Activated T-helper 9 cell treated with anti-CD3 and anti-CD28 coated beads, Interleukin-2, amount 50 U/mL, for 16 hours (primary cell): ENCODE results near the gene SP3.
"Not testable (repeated sequence)": the region's sequence is repeated elsewhere in the genome, so short reads cannot be mapped to it uniquely, and the experiment has no call there.

Experiments
- DNase-seq: peaks from one replicate; pipeline ENCODE4 v3.0.0-alpha.2; 2020; ENCODE audit warnings: low read depth

The SP3 gene

DNA sequence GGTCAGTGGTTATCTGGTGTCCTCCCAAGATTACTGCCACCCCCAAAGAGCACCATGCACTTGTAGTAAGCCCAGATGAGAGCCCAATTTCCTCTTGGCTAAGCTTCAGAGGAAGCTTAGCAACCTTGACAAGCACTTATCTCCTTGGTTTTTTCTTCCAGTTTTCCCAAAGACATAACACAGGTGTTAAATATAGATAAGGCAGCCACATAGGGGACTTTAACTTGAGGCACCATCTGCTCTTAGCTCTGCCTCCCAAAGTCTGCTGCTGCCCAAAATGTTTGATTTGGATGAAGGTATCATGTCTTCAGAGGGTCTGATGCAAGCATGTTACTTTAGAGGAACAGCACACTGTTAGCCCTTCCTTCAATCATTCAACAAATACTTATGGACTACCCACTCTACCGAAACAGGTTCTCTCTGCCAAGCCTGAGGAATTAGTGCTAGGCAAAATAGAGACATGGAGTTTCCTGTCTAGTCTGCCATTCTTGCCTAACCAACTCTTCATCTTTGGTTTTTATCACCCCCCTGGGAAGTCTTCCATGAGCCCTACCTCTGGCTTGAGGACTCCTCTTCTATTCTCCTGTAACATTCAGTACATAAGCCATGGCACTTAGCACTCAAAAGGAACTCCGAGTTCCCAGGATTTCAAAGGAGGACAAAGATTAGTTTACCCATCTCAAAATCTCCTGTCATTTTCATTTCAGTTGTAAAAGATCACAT, 73.7 kb downstream of the SP3 start:
- no peak for DNase-seq

DNA sequence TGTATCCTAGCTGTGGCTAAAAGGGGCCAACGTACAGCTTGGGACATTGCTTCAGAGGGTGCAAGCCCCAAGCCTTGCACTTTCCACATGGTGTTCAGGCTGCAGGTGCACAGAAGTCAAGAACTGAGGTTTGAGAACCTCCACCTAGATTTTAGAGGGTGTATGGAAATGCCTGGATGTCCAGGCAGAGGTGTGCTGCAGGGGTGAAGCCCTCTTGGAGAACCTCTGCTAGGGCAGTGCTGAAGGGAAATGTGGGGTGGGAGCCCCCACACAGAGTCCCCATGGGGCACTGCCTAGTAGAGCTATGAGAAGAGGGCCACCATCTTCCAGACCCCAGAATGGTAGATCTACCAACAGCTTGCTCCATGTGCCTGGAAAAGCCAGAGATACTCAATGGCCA, 75.7 kb downstream of the SP3 start:
- DNase-seq: not testable (repeated sequence)

DNA sequence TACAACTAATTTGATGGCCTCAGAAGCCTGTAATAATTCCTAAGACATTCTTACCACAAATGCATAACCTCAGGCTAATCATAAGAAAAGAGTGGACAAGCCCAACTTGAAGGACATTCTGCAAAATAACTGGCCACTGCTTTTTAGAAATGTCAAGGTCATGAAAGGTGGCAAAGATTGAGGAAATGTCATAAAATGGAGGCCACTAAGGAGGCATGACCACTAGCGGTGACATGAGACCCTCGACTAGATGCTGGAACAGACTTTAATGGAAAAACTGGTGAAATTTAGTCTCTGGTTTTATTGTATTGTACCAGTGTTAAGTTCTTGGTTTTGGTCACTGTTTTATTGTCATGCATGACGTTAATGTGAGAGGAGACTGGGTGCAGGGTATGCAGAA, 78.6 kb downstream of the SP3 start:
- DNase-seq: no peak

DNA sequence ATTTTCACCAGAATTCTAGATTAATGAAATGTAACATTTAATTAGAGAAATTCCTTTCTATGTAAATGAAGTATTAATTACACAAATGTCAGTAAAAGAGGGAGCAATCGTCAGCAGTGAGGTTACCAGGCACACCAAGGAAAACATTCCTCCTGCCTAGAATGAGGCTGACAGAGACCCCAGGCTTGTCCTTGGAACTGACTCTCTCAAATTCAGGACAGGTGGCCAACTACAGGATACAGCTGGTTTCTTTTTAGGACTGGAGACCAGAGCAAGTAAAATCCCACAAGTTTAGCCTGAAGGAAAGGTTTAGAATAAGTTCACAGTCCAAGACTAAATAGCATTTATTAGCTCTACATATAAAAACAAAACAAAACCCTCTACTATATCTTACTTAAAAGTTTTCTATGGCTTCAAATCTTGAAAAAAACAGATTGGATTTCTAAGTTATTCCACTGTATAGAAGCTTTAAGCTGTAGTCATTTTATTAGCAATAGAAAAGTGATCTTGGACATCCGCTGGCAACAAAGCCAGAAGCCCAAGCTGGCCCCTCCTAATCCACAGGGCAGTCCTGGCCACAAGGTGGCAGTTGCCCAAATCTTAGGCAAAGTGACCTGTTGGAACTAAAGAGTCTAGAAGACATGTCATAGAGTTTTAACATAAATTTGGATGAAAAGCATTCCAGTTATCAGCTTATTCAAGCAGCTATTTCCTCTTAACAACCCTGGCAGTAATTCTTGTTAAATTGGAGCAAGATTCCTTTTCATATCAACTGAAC, 81.0 kb downstream of the SP3 start:
- no peak for DNase-seq

DNA sequence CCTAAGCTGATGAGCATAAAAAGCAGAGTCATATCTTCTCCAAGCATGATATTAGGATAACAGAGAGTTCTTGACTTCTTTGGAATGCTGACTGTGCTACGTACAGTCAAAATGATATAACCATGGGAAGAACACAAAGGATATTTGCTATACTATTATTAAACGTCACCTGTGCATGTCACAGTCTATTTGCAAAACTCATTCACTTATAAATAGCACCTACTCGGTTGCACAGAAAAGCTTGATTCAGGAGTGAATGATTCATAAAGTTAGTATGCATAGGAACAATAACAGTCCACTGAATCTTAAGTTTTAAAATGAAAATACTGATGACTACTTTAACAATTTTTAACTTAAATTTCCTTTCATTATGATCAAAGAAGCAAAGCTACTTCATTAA, 83.3 kb downstream of the SP3 start:
- DNase-seq: no peak

DNA sequence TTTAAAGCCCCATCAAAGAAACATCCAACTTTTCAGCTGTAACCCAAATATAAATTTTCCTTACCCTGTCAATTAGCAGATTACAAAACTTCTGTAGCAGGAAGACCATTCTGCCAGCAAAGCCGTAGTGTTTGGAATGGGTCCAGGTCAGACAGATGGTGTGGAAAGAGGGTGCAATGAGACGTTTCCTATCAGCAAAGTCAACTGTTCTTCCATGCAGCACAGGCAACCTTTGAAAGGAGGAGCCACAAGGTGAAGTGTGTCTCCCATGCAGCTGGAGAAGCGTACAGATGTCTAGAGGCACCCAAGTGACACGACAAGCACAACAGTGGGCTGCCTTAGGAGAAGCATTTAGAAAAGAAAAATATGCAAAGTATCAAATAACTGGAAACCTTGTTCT, 83.7 kb downstream of the SP3 start:
- DNase-seq: no peak

DNA sequence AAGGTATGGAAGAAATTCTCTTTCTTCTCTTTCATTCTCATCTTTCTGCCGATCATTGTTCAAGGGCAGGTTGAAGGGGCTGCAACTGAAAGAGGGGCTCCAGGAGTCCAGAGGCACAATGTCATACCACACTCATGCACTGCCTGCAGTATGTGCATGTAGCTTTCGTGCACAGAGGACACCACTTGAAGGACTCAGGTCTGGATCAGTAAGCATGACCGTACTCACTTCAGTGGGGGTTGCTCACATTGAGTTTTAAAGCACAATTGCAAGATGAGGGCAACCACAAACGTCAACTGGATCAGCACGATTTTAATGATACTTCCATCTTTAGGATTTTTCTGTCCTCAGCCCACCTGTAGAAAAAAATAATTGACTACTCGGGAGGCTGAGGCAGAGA, 84.6 kb downstream of the SP3 start:
- DNase-seq: no peak

DNA sequence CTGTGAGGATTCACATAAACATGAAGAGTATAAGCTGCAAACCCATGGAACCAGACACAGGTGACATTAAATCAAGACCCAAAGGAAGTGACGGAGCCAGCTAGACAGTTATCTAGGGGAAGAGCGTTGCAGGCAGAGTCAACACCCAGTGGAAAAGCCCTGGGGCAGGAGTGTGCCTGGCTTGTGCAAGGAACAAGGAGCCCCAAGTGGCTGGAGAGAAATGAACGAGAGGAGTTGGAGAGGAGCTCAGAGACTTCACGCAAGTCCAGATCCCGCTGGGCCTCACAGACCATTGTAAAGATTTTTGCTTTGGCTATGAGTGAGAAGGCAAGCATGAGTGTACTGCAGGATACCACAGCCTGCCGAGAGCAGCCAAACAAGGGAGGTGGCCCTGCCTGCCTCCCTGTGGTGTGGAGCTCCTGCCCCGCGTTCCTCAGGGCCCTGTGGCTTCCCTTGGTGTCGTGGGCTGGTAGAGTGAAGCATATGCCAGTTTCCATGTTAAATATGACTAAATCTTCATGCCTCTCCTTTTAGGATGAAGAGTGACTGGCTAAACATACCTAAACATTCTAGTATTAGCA, 88.2 kb downstream of the SP3 start:
- no peak for DNase-seq

DNA sequence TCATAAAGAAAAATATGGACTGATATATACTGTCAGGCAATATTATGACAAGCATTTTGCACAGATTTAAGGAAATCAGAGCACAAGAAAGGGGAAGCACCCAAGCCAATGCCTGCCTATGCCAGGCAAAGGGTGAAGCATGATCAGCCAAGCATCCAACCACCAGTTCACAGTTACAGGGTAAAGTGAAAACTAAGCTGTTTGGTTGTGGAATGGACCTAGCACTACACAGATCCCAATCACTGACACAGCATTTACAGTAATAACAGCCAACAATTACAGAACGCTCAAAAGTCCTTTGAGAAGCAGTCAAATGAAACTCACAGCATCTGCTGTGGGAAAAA, 90.3 kb downstream of the SP3 start:
- no peak for DNase-seq

DNA sequence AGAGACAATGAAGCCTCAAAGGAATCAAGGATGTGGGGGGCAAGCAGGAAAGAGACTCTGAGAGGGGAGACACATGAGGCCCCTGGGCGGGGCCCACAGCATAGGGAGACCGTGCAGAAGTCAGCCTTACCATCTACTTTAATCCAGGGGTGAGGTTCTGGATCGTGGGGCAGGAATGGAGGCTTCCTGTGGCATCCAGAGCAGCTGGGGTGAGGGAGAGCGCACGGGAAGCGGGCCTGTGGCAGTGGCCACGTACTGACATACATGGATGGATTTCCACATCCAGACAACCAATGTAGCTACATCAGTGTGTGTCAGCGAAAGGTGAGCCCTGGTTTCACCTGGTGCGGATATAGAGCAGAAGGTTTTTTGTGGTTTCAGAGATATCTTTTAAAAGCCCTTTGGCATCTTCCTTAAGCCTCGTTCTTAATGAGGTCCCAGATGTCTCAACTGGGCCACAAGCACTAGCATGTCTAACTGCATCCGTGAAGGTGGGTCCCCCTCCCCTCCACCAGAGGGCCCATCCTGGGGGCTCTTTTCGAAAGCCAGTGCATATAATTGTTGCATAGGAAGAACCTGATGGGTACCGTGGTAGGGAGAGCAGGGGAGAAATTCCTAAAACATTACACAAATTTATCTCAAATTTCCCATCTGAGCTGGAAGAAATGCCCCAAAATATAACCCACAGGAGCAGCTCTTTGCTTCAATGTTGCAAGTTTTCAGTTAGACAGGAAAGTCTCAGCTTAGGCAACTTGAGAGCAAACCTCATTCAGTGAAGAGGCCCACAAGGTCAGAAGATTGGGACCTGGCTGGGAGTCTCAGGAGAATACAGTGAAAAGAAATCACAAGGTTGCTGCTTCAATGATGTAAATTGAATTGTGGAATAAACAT, 90.9 kb downstream of the SP3 start:
- no peak for DNase-seq

DNA sequence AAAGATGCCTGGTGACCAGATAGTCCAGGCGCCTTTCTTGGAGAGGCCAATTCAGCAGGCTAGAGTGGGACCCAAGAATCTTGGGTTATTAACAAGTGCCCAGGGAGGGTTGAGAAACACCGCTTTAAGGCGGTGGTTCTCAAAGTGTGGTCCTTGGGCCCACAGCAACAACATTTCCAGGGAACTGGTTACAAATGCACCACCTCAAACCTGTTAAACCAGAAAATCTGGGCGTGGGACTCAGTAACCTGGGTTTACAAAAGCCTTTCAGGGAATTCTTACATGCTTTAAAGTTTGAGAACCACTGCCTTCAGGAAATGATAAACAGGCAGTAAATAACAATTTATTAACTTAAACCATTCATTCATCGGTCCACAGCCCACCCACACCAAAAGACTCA, 92.5 kb downstream of the SP3 start:
- no peak for DNase-seq

DNA sequence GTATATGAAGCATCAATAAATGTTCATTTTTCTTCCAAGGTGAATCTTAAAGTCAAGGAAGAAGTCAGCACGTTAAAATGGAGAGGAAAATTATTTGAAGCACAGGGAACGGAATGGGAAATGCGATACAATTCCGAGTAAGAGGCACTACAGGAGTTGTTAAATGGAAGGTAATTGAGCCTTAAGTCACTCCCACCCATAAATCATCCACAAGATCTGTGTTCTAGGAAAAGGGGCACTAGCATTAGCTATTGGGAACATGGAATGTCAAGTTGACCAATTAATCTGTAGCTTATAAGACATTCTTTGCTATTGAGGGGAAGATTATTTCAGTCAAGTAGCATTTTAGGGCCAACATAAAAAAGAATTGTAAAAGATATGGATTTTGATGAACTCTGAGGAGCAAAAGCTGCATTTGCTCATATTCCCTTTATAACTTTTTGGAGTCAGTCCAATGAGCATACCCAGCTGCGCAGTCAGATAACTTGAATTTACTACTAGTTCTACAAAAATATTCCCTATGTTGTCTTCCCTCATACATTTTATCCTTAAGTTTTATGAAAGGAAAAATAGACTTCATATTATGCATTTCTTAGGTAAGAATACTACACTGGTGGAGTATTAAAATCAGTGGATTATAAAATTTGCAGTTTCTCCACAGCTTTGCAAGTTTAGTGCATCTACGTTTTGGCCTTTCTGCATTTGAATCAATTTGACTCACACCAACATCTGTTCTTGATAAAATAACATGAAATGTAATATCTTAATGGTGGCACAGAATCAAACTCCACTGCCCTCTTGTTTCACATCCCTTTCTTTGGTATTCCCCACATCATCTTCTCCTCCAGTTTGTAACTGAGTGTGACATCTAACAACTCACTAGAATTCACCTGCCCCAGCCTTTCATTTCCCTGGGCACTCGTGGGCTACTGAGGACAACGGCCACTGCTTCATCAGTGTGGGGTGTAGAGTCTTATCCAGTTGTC, 95.6 kb downstream of the SP3 start:
- no peak for DNase-seq

DNA sequence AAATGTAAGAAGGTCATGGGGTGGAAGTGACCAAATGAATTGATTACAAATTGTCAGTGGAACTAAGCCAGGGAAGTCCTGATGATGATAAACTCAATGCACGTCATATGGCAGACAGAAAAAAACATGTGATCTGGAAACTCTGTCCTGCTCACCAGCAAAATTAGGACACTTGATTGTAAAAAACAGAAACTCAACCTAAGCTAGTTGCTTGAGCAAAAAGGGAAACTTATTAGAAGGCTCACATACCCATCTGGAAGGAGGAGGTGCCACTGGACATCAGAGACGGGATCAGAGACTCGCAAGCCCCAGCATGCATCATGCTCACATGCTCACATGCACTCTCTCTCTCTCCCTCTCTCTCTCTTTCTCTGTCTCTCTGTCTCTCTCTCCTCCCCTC, 96.8 kb downstream of the SP3 start:
- DNase-seq: no peak

DNA sequence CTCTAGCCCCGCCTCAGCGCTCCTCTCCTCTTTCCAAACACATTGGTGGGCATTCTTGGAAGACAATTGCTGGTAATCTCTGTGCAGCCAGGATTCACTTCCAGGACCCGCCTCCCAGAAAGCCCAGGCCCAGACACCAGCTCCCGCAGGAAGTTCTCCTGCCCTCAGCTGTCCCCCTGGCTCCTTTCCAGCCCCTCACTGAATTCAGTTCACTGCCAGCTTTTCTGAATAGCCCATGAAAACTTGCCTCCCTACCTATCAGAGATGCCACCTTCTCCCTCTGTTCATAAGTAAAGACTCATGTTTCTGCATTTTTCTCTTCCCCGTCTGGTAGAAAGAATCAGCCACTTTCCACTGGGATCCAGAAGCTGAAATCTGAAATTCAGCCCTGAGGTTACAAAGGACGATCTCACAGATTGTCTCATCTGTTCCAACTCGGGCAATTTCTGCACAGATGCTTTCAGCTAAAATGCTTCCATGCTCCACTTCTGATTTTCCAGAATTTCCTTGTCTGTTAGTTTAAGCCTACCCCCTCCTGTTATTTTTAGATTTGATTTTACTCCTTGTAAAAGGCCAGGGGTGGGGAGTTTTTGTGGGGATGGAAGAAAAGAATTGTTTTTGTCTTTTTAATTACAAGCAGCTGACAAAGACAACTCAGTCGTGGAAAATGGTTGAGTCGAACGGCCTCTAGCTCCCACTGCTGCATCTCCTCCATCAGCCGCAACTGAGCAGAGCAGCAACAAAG, 98.1 kb downstream of the SP3 start:
- no peak for DNase-seq

DNA sequence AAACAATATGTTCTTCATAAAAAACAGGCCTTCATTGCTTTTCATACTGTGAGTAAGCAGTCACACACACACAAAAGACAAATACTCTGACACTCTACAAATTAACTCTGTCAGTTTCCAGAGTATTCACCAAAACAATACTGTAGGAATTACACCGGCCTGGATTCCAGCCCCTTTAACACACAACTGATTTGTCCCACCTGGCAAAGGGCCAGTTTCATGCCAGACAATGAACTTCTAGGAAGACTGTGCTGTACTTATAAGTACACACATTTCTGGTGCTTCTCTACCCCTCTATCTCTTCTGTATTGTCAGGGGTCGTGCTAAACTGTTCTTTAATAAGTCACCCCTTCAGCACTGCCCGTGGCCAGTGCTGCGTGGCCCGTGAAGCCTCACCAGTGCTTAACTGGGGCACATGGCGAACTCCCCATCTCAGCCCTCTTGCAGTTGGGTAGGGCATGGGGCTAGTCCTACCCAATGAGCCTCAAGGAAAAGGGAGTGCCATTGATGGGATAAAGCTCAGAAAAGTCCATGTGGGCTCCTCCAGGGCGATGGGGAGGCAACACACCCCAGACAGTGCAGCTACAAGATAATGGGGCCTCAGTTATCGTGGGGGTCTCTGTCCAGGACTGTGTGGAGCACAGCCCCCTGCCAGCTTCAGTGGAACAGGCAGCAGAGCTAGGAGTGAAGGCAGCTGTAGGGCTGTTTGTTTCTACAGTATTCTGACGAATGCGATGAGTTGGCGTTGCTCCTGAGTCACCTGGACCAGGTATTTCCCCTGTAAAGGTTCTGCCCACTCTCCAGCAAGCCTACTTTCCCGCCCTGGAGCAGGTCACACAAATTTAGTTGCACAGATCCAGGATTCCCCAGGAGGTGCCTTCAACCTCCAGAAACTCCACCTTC, 99.0 kb downstream of the SP3 start:
- DNase-seq: no peak

DNA sequence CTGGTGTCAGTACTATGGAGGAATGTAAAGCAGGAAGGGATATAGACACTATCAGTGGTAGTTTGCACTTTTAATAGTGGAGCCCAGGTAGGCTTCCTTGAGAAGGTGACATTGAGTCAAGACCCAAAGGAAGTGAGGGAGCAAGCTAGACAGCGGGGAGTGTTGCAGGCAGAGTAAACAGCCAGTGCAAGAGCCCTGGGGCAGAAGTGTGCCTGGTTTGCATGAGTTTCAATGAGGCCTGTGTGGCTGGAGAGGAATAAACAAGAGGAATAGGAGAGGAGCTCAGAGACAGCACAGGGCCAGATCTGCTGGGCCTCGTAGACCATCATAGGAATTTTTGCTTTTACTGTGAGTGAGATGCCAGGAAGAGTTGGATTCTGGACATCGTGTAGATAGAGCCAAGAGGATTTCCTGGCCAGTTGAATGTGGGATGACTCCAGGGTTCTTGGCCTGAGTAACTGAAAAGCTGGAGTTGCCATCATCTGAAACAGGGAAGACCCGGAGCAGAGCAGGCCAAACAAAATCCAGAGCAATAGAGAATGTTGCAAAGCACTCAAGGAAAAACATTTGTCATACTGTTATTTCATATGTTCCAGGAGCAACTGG, 102.5 kb downstream of the SP3 start:
- DNase-seq: no peak

DNA sequence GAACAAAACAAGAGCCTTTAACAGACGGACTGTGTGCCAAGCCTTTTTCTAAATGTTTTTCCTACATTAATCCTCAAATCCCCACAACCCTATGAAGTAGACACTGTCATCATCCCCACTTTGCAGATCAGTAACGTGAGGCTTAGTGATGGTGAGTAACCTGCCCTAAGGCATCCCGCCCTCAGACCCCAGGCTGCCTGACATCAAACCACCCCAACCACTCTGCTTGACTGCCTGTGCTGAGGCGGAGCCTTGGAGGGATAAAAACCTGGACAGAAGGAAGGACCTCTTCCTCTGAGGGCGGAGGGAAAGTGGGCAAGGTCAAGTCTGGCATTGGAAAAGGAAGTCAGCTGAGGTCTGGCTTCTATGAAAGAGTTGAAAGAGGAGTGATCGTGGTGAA, 104.6 kb downstream of the SP3 start:
- DNase-seq: no peak

DNA sequence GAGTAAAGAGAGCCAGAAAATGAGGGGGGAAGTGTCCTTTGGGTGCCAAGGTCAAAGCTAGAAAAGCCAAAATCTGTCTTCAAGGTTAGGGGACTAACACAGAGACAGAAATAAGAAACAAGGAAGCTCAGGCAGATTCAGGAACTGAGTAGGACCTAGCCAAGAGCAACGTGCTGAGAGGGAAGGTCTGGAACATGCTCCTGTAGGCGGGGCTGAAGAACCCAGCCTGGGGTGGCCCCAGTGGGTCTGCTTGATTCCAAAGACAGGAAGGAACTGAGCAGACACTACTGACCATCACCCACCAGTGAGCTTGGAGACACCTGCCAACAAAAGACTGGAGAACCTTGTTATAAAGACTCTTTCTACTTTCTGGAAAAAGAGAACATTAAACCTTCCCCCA, 105.1 kb downstream of the SP3 start:
- no peak for DNase-seq

DNA sequence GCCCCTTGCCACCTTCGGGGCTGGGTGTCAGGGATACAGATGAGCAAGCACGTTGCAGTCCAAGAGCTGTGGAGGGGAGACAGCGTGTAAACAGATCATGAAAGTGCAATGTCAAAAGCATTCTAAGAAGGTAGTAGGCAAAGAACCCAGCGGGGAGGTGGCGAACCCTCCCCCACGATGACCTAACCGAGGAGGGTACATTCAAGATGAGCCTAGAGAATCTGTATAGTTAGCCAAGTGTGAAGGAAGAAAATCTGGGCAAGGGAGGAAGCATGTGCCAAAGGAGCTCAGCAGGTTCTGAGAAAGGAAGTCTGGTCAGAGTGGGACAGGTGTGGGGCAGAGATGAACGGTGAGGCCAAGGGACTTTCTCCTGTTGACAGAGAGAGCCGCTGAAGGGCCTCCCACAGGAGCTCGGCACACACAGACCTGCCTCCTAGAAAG, 106.9 kb downstream of the SP3 start:
- DNase-seq: no peak
